HepG2 (cell line): ENCODE results near the gene EPHB3. TPM values are rescaled to one million over a fixed set of nuclear protein-coding genes. Genes with fewer than 3 reads are reported as not detected.

Source experiments
- DNMT3B ChIP-seq: conservative IDR thresholded peaks from 2 replicates; pipeline ENCODE4 v1.6.1; 2016; ENCODE audit warnings: missing biosample characterization, control low read depth
- FUBP1 ChIP-seq: sonication (generic); formaldehyde crosslinking; IDR thresholded peaks from 2 replicates; pipeline ENCODE4 v1.5.1; 2020; ENCODE audit warnings: missing genetic modification reagents, mild to moderate bottlenecking, borderline replicate concordance
- HOXA9 ChIP-seq: sonication (generic); formaldehyde crosslinking; IDR thresholded peaks from 2 replicates; pipeline ENCODE4 v1.8.1; 2022; ENCODE audit warnings: missing genetic modification reagents, mild to moderate bottlenecking, moderate library complexity, borderline replicate concordance
- IRF2 ChIP-seq: IDR thresholded peaks from 2 replicates; pipeline ENCODE4 v1.6.1; 2018; ENCODE audit warnings: missing genetic modification reagents, missing compliant biosample characterization
- KDM3A ChIP-seq: IDR thresholded peaks from 2 replicates; pipeline ENCODE4 v1.6.1; 2018; ENCODE audit warnings: low read depth, missing compliant biosample characterization
- KLF16 ChIP-seq, 2 experiments: sonication (generic) in 1 of 2; formaldehyde crosslinking in 1 of 2; IDR thresholded peaks; 2 replicates each; pipeline versions ENCODE4 v1.6.1 to v1.8.0; 2016 to 2023; ENCODE audit warnings: missing genetic modification reagents in 2 of 2, missing compliant biosample characterization in 1 of 2
- MTF2 ChIP-seq: sonication (generic); formaldehyde crosslinking; IDR thresholded peaks from 2 replicates; pipeline ENCODE4 v1.5.0; 2020; ENCODE audit warnings: missing genetic modification reagents, borderline replicate concordance
- NFIB ChIP-seq: sonication (generic); formaldehyde crosslinking; IDR thresholded peaks from 2 replicates; pipeline ENCODE4 v1.9.0; 2021; ENCODE audit warnings: missing genetic modification reagents, mild to moderate bottlenecking, borderline replicate concordance
- NFIC ChIP-seq: IDR thresholded peaks from 2 replicates; pipeline ENCODE4 v1.6.1; 2012; ENCODE audit warnings: mild to moderate bottlenecking, low read length, inconsistent platforms
- PRPF4 ChIP-seq: fragments of 200-400 bp; formaldehyde crosslinking; IDR thresholded peaks from 2 replicates; pipeline ENCODE4 v1.6.1; 2016; ENCODE audit warnings: low read length, low read depth; ENCODE audit not compliant: poor library complexity, severe bottlenecking
- SP5 ChIP-seq: IDR thresholded peaks from 2 replicates; pipeline ENCODE4 v1.6.1; 2016; ENCODE audit warnings: low read depth, borderline replicate concordance
- TAF15 ChIP-seq: fragments of 200-400 bp; formaldehyde crosslinking; IDR thresholded peaks from one replicate; pipeline ENCODE4 v1.6.1; 2018; ENCODE audit warnings: mild to moderate bottlenecking, low read depth, low read length; ENCODE audit not compliant: poor library complexity, severe bottlenecking
- TBX2 ChIP-seq: sonication (generic); formaldehyde crosslinking; IDR thresholded peaks from 2 replicates; pipeline ENCODE4 v1.5.0; 2020; ENCODE audit warnings: missing genetic modification reagents, mild to moderate bottlenecking, borderline replicate concordance
- ZNF34 ChIP-seq: sonication (generic); formaldehyde crosslinking; IDR thresholded peaks from 2 replicates; pipeline ENCODE4 v1.4.0; 2020; ENCODE audit warnings: mild to moderate bottlenecking, missing genetic modification reagents, borderline replicate concordance
- ZNF362 ChIP-seq: sonication (generic); formaldehyde crosslinking; IDR thresholded peaks from 2 replicates; pipeline ENCODE4 v1.4.0; 2020; ENCODE audit warnings: missing genetic modification reagents, mild to moderate bottlenecking, borderline replicate concordance
- ZNF543 ChIP-seq: sonication (generic); formaldehyde crosslinking; IDR thresholded peaks from 2 replicates; pipeline ENCODE4 v1.4.0; 2020; ENCODE audit warnings: mild to moderate bottlenecking, missing genetic modification reagents
- ZNF784 ChIP-seq: sonication (generic); formaldehyde crosslinking; IDR thresholded peaks from 2 replicates; pipeline ENCODE4 v1.5.1; 2020; ENCODE audit warnings: missing genetic modification reagents, mild to moderate bottlenecking, borderline replicate concordance
- ZNF788 ChIP-seq: sonication (generic); formaldehyde crosslinking; IDR thresholded peaks from 2 replicates; pipeline ENCODE4 v1.5.0; 2020; ENCODE audit warnings: mild to moderate bottlenecking, missing genetic modification reagents, borderline replicate concordance
- polyA plus RNA-seq, 8 experiments: library from polyadenylated mRNA; depleted of rRNA in 3 of 8; stranded (reverse) in 7 of 8; unstranded in 1 of 8; fragments of >200 nt; fragmentation: Illumina TruSeq in 4 of 8; extraction: Trizol in 4 of 8; gene quantifications; 2 replicates each; pipeline versions ENCODE4 v1.2.1 to v1.2.3, GENCODE V29; 2011 to 2016; ENCODE audit warnings: low read depth in 4 of 8, missing spikeins in 1 of 8, mixed read lengths in 1 of 8; ENCODE audit not compliant: insufficient read depth in 1 of 8
- total RNA-seq, 5 experiments: library from RNA; depleted of rRNA; stranded (reverse); fragments of >200 nt; fragmentation: Illumina TruSeq; extraction: Trizol; gene quantifications; 2 replicates each; pipeline ENCODE4 v1.2.3, GENCODE V29; 2016; ENCODE audit warnings: low read depth in 1 of 5

EPHB3 gene
- total and polyA plus RNA-seq, 2 of the 13 experiments (the other 11 are each of a cell fraction or from before 2014, with no cell fraction given): 0.01 TPM; not detected in 1

GRCh38 chr3:184561061-184561912 is at the start of gene EPHB3 (continued):
- TF ChIP-seq ZNF34: 0 out of 2 replicates have a peak, but pooled peaks have one; percentile 56
- peak; percentile 51 for TF ChIP-seq TAF15
- TF ChIP-seq MTF2 (CRISPR knock-in tag): peak; percentile 48; the same call in 1 of the 2 replicates
- no peak for TF ChIP-seq NFIB (CRISPR knock-in tag)
- peak; percentile 40; the same call in 1 of the 2 replicates for TF ChIP-seq ZNF543 (CRISPR knock-in tag)
- peak; percentile 71; the same call in 1 of the 2 replicates for TF ChIP-seq DNMT3B (CRISPR knock-in tag)
- no peak for TF ChIP-seq ZNF362
- TF ChIP-seq PRPF4: no peak
- TF ChIP-seq TBX2: 0 out of 2 replicates have a peak, but pooled peaks have one; percentile 24
- TF ChIP-seq IRF2 (CRISPR knock-in tag): peak; percentile 45; the same call in 1 of the 2 replicates
- TF ChIP-seq SP5: peak; percentile 78
- no peak for TF ChIP-seq ZNF784 (CRISPR knock-in tag)
- TF ChIP-seq NFIC: no peak
- 0 out of 2 replicates have a peak, but pooled peaks have one; percentile 11 for TF ChIP-seq ZNF788 (CRISPR knock-in tag)
- 0 out of 4 replicates have a peak, but pooled peaks of 1 of the 2 experiments have one; percentile 50 for TF ChIP-seq KLF16 (CRISPR knock-in tag; IDR thresholded peaks at IDR 0.05)
- TF ChIP-seq KDM3A (CRISPR knock-in tag): 0 out of 2 replicates have a peak, but pooled peaks have one; percentile 20
- no peak for TF ChIP-seq FUBP1
- TF ChIP-seq HOXA9: no peak
